Uterus (tissue), 4 donors: ENCODE measurements around the gene ARID1B. TPM values are rescaled to one million over a fixed set of nuclear protein-coding genes. Genes with fewer than 3 reads are reported as not detected.

ENCODE experiments used
- DNase-seq, 2 donors: peaks; one replicate each; pipeline ENCODE4 v3.0.0-alpha.2; 2019 to 2020
- H3K27ac ChIP-seq, 2 donors: fragments of 200-600 bp; sonication (generic); 1 replicate in 1 of 2; 2 replicates in 1 of 2; pipeline ENCODE4 v1.5.1; 2016 to 2018
- H3K27me3 ChIP-seq, 2 donors: fragments of 200-600 bp; sonication (generic); one replicate each; pipeline ENCODE4 v1.5.1; 2018 to 2019; ENCODE audit warnings: control low read depth in 1 of 2
- H3K36me3 ChIP-seq, 2 donors: fragments of 200-600 bp; sonication (generic); one replicate each; pipeline ENCODE4 v1.5.1; 2019; ENCODE audit warnings: control low read depth in 1 of 2
- H3K4me1 ChIP-seq, 2 donors: fragments of 200-600 bp; sonication (generic); one replicate each; pipeline ENCODE4 v1.5.1; 2018 to 2019; ENCODE audit warnings: control low read depth in 1 of 2
- H3K4me3 ChIP-seq, 2 donors: fragments of 200-600 bp; sonication (generic); 1 replicate in 1 of 2; 2 replicates in 1 of 2; pipeline ENCODE4 v1.5.1; 2018 to 2019; ENCODE audit warnings: mild to moderate bottlenecking in 1 of 2
- H3K9me3 ChIP-seq, 2 donors: fragments of 200-600 bp; sonication (generic); one replicate each; pipeline ENCODE4 v1.5.1; 2019; ENCODE audit warnings: control low read depth in 1 of 2
- POLR2A ChIP-seq, 2 donors: fragments of 450-650 bp; IDR thresholded peaks; one replicate each; pipeline ENCODE4 v1.6.1; 2016; ENCODE audit warnings: antibody characterized with exemption in 2 of 2, mild to moderate bottlenecking in 1 of 2, moderate library complexity in 1 of 2
- intact Hi-C: fragments of 100-400 bp; cut with DNase I; formaldehyde crosslinking; loops from one replicate; pipeline ENCODE4 v1.15.1; 2023; ENCODE audit warnings: low total_unique reads
- total RNA-seq, 4 donors: library from RNA; depleted of rRNA in 3 of 4; stranded (reverse); fragments of >200 nt in 3 of 4; gene quantifications; one replicate each; pipeline versions ENCODE4 v1.1.0 to v1.2.4, GENCODE V29; 2014 to 2023
- TF ChIP-seq, protein P1 (sequence below), 4 experiments: fragments of 200-600 bp in 2 of 4; fragments of 450-650 bp in 2 of 4; sonication (generic) in 2 of 4; IDR thresholded peaks; one replicate each; pipeline ENCODE4 v1.5.1; 2016 to 2019; ENCODE audit warnings: antibody characterized with exemption in 4 of 4, mild to moderate bottlenecking in 2 of 4, moderate library complexity in 1 of 4
- donor health status: DM: yes; HTN: yes; CAD: no.

Gene ARID1B
- total RNA-seq, 4 donors from 2014 or later, result 63.8 to 198 (median 125) TPM

DNA sequence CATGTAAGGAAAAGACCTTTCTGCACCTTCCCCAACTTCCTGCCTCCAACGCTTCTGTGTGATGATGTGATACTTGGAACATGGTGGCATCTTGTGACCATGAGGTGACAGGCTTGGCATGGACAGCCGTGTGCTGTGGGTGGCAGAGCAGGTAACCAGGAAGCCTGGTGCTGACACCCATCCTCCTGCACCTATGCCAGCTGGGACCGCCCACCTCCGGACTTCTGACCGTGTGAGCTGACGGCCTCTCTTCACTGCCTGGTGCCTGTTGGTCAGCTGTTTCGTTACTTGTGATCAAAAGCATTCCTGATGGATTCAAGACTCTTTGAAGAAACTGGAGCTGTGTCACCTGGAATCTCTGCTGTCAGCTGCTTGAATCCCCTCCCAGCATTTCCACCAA, 475.8 kb downstream of the ARID1B start:
- H3K4me3 ChIP-seq, result no peak overlapping the region
- TF ChIP-seq, protein P1, sequence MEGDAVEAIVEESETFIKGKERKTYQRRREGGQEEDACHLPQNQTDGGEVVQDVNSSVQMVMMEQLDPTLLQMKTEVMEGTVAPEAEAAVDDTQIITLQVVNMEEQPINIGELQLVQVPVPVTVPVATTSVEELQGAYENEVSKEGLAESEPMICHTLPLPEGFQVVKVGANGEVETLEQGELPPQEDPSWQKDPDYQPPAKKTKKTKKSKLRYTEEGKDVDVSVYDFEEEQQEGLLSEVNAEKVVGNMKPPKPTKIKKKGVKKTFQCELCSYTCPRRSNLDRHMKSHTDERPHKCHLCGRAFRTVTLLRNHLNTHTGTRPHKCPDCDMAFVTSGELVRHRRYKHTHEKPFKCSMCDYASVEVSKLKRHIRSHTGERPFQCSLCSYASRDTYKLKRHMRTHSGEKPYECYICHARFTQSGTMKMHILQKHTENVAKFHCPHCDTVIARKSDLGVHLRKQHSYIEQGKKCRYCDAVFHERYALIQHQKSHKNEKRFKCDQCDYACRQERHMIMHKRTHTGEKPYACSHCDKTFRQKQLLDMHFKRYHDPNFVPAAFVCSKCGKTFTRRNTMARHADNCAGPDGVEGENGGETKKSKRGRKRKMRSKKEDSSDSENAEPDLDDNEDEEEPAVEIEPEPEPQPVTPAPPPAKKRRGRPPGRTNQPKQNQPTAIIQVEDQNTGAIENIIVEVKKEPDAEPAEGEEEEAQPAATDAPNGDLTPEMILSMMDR (IDR thresholded peaks at IDR 0.05), result no peak
- TF ChIP-seq POLR2A (IDR thresholded peaks at IDR 0.05), result no peak
- no peak for DNase-seq
- H3K9me3 ChIP-seq, result no peaks in the 10 kb centered on the region
- H3K27ac ChIP-seq, result no peak overlapping the region
- H3K4me1 ChIP-seq, result no peaks in the 10 kb centered on the region
- no peaks in the 10 kb centered on the region for H3K27me3 ChIP-seq
- H3K36me3 ChIP-seq, result no peaks in the 10 kb centered on the region
- intact Hi-C loops, result no loop called here

DNA sequence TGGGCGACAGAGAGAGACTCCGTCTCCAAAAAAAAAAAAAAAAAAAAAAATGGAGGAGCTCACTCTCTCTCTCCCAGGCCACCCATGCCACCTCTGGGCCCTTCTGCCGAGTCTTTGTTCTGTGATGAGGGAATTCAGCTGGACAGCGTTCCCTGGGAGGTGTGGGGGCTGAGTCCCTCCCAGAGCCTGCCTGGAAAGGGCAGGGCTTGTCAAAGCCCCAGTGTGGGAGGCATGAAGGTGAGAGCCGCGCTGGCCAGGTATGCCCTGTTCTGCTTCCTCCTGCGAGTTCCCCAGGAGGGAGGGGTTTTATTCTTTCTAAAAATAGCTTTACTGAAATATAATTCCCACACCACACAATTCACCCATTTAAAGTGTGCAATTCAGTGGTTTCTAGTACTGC, 476.5 kb downstream of the ARID1B start:
- Histone ChIP-seq H3K9me3 (no peaks in the 10 kb centered on the region), H3K27me3 (no peaks in the 10 kb centered on the region), H3K36me3 (no peaks in the 10 kb centered on the region), H3K4me1 (no peaks in the 10 kb centered on the region), H3K4me3 (no peak overlapping the region), H3K27ac (no peak overlapping the region)
- no peak for DNase-seq
- no peak for TF ChIP-seq POLR2A (IDR thresholded peaks at IDR 0.05)
- TF ChIP-seq, protein P1 (IDR thresholded peaks at IDR 0.05), result no peak
- intact Hi-C loops, result no loop called here

DNA sequence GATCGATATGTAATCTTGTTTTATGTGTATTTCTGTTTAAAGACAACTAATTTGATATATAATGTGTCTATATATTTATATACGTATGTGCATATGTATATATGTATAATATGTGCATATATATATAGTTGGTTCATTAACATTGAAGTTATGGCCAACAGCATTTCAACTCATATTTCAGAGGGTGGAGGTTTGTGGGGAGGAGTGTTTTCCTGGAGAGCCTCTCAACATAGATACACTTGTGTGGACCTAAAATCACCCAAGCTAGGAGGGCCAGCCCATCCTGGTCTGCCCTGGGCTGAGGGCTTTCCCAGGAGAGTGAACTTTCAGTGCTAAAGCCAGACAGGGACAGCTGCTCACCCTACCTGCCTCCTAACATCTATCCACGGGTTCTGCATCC, 477.4 kb downstream of the ARID1B start:
- no peak for DNase-seq
- intact Hi-C loops, result no loop called here
- H3K27me3 ChIP-seq, result no peaks in the 10 kb centered on the region
- H3K4me1 ChIP-seq, result no peaks in the 10 kb centered on the region
- TF ChIP-seq POLR2A (IDR thresholded peaks at IDR 0.05), result no peak
- TF ChIP-seq, protein P1 (IDR thresholded peaks at IDR 0.05), result no peak
- no peak overlapping the region for H3K27ac ChIP-seq
- no peaks in the 10 kb centered on the region for H3K9me3 ChIP-seq
- H3K4me3 ChIP-seq, result no peak overlapping the region
- no peaks in the 10 kb centered on the region for H3K36me3 ChIP-seq

DNA sequence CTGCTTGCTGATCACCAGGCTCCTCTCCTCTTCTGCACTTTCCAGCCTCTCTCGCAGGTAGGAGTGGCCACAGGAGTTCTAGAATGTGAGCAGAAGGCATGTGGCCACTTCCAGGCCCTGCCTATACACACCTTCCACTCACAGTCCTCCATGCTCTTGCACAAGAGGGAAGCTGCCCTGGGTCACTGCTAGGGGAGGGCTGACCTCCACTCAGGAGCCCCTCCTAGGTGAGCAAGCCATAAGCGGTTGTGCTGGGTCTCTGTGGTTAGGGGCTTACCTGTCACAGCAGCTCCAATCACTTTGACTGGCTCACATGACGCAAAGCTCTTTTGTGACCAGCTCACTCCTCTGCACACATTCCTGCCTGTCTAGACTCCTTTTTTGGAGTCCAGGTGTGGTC, 477.9 kb downstream of the ARID1B start:
- no peaks in the 10 kb centered on the region for H3K36me3 ChIP-seq
- H3K9me3 ChIP-seq, result no peaks in the 10 kb centered on the region
- no peaks in the 10 kb centered on the region for H3K4me1 ChIP-seq
- no peak for TF ChIP-seq POLR2A (IDR thresholded peaks at IDR 0.05)
- TF ChIP-seq, protein P1 (IDR thresholded peaks at IDR 0.05), result no peak
- no peak for DNase-seq
- no peaks in the 10 kb centered on the region for H3K27me3 ChIP-seq
- intact Hi-C loops, result no loop called here
- no peak overlapping the region for H3K4me3 ChIP-seq
- no peak overlapping the region for H3K27ac ChIP-seq

DNA sequence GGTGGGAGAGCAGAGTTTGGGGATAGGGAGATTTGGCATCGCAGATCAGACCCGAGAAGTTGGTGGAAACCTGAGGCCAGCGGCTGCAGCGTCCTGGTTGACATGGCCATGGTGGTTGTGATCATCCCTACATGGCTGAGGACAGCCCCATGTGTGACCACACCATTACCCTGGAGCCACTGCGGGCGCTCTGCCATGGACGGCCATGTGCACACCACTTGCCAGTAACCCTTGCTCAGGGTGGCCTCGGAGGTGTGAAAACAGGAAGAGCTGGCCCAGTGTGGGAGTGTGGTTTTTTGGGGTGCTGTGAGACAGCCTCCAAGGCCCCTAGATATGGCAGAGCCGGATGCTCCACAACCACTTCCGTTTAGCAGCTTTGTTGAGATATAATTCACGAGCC, 481.7 kb downstream of the ARID1B start:
- no peak for DNase-seq
- intact Hi-C loops, result no loop called here
- TF ChIP-seq POLR2A (IDR thresholded peaks at IDR 0.05), result no peak
- TF ChIP-seq, protein P1 (IDR thresholded peaks at IDR 0.05), result no peak

More for the DNA sequence above, 481.7 kb downstream of the ARID1B start:
- H3K4me3 ChIP-seq, result no peak overlapping the region
- no peak overlapping the region for H3K27ac ChIP-seq
- no peaks in the 10 kb centered on the region for H3K9me3 ChIP-seq
- H3K4me1 ChIP-seq, result no peaks in the 10 kb centered on the region
- H3K36me3 ChIP-seq, result no peaks in the 10 kb centered on the region
- no peaks in the 10 kb centered on the region for H3K27me3 ChIP-seq
